ENCODE results near the gene MROH7. TPM values are rescaled to one million over a fixed set of nuclear protein-coding genes. Genes with fewer than 3 reads are reported as not detected.

MROH7 gene
- total and polyA plus RNA-seq, 2 of the 13 experiments (the other 11 are each of a cell fraction or from before 2014, with no cell fraction given): 0.09 TPM

- peak; percentile 90 for TF ChIP-seq HNF4G (IDR thresholded peaks at IDR 0.05; ENCODE audit: borderline replicate concordance, low read depth, low read length)
- no peak for TF ChIP-seq HNF4G (CRISPR knock-in tag; IDR thresholded peaks at IDR 0.05; ENCODE audit: borderline replicate concordance, low read depth)
- TF ChIP-seq PITX1 (CRISPR knock-in tag; IDR thresholded peaks at IDR 0.05): 0 out of 2 replicates have a peak, but pooled peaks have one; percentile 46
- TF ChIP-seq ZBTB21 (CRISPR knock-in tag; IDR thresholded peaks at IDR 0.05): no peak
- TF ChIP-seq NR2F6 (IDR thresholded peaks at IDR 0.05): peak; percentile 95
- peak; percentile 95 for TF ChIP-seq NR2F6 (CRISPR knock-in tag; IDR thresholded peaks at IDR 0.05)
- TF ChIP-seq DRAP1 (CRISPR knock-in tag; IDR thresholded peaks at IDR 0.05): 0 out of 2 replicates have a peak, but pooled peaks have one; percentile 43
- no peak for TF ChIP-seq ZNF83 (CRISPR knock-in tag; IDR thresholded peaks at IDR 0.05; ENCODE audit: borderline replicate concordance)
- TF ChIP-seq CREB1 (IDR thresholded peaks at IDR 0.05): no peak
- TF ChIP-seq CREB1 (CRISPR knock-in tag; IDR thresholded peaks at IDR 0.05): 0 out of 2 replicates have a peak, but pooled peaks have one; percentile 5
- TF ChIP-seq RARA (CRISPR knock-in tag; IDR thresholded peaks at IDR 0.05): peak; percentile 79
- no peak for TF ChIP-seq TAF15 (IDR thresholded peaks at IDR 0.05; ENCODE audit: low read depth, low read length, poor library complexity, severe bottlenecking)
- 0 out of 2 replicates have a peak, but pooled peaks have one; percentile 19 for TF ChIP-seq ZNF331 (CRISPR knock-in tag; IDR thresholded peaks at IDR 0.05)
- peak; percentile 97 for TF ChIP-seq BCL6 (CRISPR knock-in tag; IDR thresholded peaks at IDR 0.05)
Observed at GRCh38 chr1:54649130-54649898, 7.7 kb downstream of the MROH7 start (continued).

DNA sequence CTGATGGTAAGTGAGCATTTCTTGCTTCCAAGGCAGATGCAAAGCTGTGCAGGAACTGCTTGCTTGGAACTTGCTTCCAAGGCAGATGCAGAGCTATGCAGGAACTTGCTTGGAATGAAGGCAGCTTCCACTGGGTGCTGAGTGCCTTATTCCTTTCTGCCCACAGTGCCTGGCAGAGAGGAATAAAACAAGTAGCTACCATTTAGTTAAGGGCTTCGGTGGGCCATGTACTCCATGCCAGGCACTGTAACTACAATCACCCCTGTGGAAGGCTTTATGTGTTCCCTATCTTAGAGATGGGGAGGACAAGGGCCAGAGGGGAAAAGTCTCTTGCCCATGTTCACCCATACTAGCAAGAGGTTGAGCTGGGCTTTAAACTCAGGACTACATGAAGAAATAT lies 8.3 kb downstream of the MROH7 start:
- ChIA-PET POLR2A (no interaction called here), CTCF (ENCODE audit: low intra/inter-chr PET ratio, low total read pairs) (no interaction called here)
- in situ Hi-C loops (cut with HindIII; ENCODE audit: extremely low pct_ligation_motif_present, low pct_unique_long_range_greater_than_20kb): no loop called here
- peak overlapping the region; percentile 89 for H3K4me2 ChIP-seq (ENCODE audit: low read depth, low read length)
- H3K9ac ChIP-seq (ENCODE audit: insufficient read depth, low read depth, low read length): peak overlapping the region; percentile 13; the same call in 1 of the 2 replicates
- H3K9me3 ChIP-seq (ENCODE audit: low read length): no peaks in the 10 kb centered on the region; the same call in 1 of the 2 replicates
- no peak overlapping the region for H2AFZ ChIP-seq (ENCODE audit: low read length)
- H3K27ac ChIP-seq (ENCODE audit: extremely low read length, insufficient read depth, low read length): peak overlapping the region; percentile 54
- H3K79me2 ChIP-seq (ENCODE audit: insufficient read depth, low read length): no peaks in the 10 kb centered on the region
- no peaks in the 10 kb centered on the region for H3K36me3 ChIP-seq (replicated peaks in 1 of 2; ENCODE audit: control insufficient read depth in 1 of 2, insufficient read depth in 2 of 2, low read length in 2 of 2)
- peaks cover 57% of the 10 kb centered on the region for H3K4me1 ChIP-seq (ENCODE audit: insufficient read depth, low read length)
- BruUV-seq (replicated peaks): no TSS peak
- no peaks in the 10 kb centered on the region for H3K27me3 ChIP-seq (ENCODE audit: control insufficient read depth in 1 of 2, insufficient read depth in 2 of 2, low read length in 2 of 2)
- intact Hi-C loops (cut with micrococcal nuclease; ENCODE audit: unreplicated experiment): no loop called here
- DNase-seq (ENCODE audit: low spot score) (no peak), FAIRE-seq (peak; percentile 12), ATAC-seq (peak; percentile 5; the same call in 2 of the 3 replicates)
- 0% methylated on average over 1 of the region's 1 CpG for WGBS (ENCODE audit: low lambda C conversion rate)
- peak overlapping the region in 2 of 3 experiments; percentile 37 to 60; a peak in 2 of 6 replicates for H3K4me3 ChIP-seq (replicated peaks in 1 of 3; ENCODE audit: insufficient read depth in 1 of 3, low read depth in 2 of 3, low read length in 3 of 3)
- H4K20me1 ChIP-seq (ENCODE audit: insufficient read depth, low read length): no peaks in the 10 kb centered on the region
- TF ChIP-seq ZNF17 (CRISPR knock-in tag; IDR thresholded peaks at IDR 0.05) (no peak), REST (IDR thresholded peaks at IDR 0.05; ENCODE audit: borderline replicate concordance in 1 of 2, low read depth in 1 of 2, low read length in 2 of 2) (no peak), ZNF235 (CRISPR knock-in tag; IDR thresholded peaks at IDR 0.05; ENCODE audit: borderline replicate concordance) (no peak), ZNF562 (CRISPR knock-in tag; IDR thresholded peaks at IDR 0.05; ENCODE audit: borderline replicate concordance) (no peak), THAP8 (CRISPR knock-in tag; IDR thresholded peaks at IDR 0.05; ENCODE audit: borderline replicate concordance) (no peak), ZNF317 (CRISPR knock-in tag; IDR thresholded peaks at IDR 0.05) (no peak), ZZZ3 (CRISPR knock-in tag; IDR thresholded peaks at IDR 0.05; ENCODE audit: borderline replicate concordance) (no peak)

Measured in HepG2 (cell line).